ENCODE data around the gene AP2B1. TPM values are rescaled to one million over a fixed set of nuclear protein-coding genes. Genes with fewer than 3 reads are reported as not detected.

AP2B1 gene
- total RNA-seq, 1 experiment from 2014 or later = 198 TPM

DNA sequence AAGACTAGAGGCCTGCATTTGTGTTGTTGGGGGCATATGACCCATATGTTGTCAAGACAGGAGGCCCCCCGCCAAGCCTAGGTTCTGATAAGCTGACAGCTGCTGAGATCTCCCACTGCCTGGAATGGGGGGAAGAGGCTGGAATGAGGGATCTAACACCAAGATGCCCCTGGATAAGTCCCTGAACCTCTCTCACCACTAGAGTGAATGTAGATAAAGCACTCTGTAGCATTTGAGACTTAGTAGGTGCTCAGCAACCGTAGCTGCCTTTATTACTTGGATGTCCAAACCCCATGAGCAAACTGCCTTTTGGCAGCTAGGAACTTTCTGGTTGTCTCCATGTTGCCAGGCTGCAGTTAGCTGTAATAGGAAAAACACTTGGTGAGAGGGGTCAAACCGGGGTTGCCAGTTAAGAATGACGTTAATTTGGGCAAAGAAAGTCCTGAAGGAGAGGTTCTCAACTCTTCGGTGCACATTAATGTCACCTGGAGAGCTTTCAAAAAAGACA, 139.9 kb downstream of the AP2B1 start:
- BruUV-seq (replicated peaks) = no TSS peak
- Histone ChIP-seq H3K9me3 (ENCODE audit: control insufficient read depth in 1 of 2, insufficient read depth in 1 of 2, low read depth in 1 of 2, low read length in 2 of 2) (no peaks in the 10 kb centered on the region), H3K4me3 (replicated peaks in 1 of 2; ENCODE audit: low read depth in 1 of 2, low read length in 2 of 2) (no peak overlapping the region), H2AFZ (ENCODE audit: low read depth, low read length, poor library complexity, severe bottlenecking) (no peak overlapping the region), H3K79me2 (ENCODE audit: insufficient read depth, low read length) (no peaks in the 10 kb centered on the region), H3K9ac (ENCODE audit: low read length) (no peak overlapping the region), H3K4me2 (ENCODE audit: low read length) (no peak overlapping the region), H3K27ac (ENCODE audit: low read depth, low read length) (no peak overlapping the region), H4K20me1 (ENCODE audit: insufficient read depth) (no peaks in the 10 kb centered on the region), H3K9me2 (ENCODE audit: insufficient read depth) (no peaks in the 10 kb centered on the region), H3K4me1 (ENCODE audit: control insufficient read depth in 1 of 2, insufficient read depth in 2 of 2, low read length in 2 of 2) (peaks cover 0 to 3% of the 10 kb centered on the region in 2 experiments; a peak in 1 of 4 replicates), H3K36me3 (ENCODE audit: control insufficient read depth in 1 of 2, insufficient read depth in 2 of 2, low read length in 2 of 2) (peaks cover 14 to 17% of the 10 kb centered on the region in 2 experiments; a peak in 3 of 4 replicates), H3K27me3 (ENCODE audit: insufficient read depth, low read length) (no peaks in the 10 kb centered on the region)
- intact Hi-C loops (cut with micrococcal nuclease) = no loop called here
- ATAC-seq = no peak
- TF ChIP-seq POLR2A (IDR thresholded peaks at IDR 0.05; ENCODE audit: borderline replicate concordance, extremely low read depth, insufficient read depth, insufficient read length) (no peak), SRF (IDR thresholded peaks at IDR 0.05; ENCODE audit: low read depth) (no peak), EGR1 (IDR thresholded peaks at IDR 0.05; ENCODE audit: low read depth) (no peak), ZFX (IDR thresholded peaks at IDR 0.05) (no peak)
- ChIA-PET RAD21 (ENCODE audit: low non-redundant PET in 1 of 2, low total read pairs in 2 of 2, uncharacterized antibody in 2 of 2, unreplicated experiment in 2 of 2) (no interaction called here), CTCF (no interaction called here), POLR2A (no interaction called here)
- DNase-seq (ENCODE audit: low read depth, low spot score) = no peak

- Histone ChIP-seq H3K9me2 (ENCODE audit: insufficient read depth) (no peaks in the 10 kb centered on the region), H4K20me1 (ENCODE audit: insufficient read depth) (no peaks in the 10 kb centered on the region), H3K27ac (ENCODE audit: low read depth, low read length) (no peak overlapping the region), H2AFZ (ENCODE audit: low read depth, low read length, poor library complexity, severe bottlenecking) (no peak overlapping the region), H3K4me3 (replicated peaks in 1 of 2; ENCODE audit: low read depth in 1 of 2, low read length in 2 of 2) (no peak overlapping the region), H3K4me2 (ENCODE audit: low read length) (no peak overlapping the region), H3K9me3 (ENCODE audit: control insufficient read depth in 1 of 2, insufficient read depth in 1 of 2, low read depth in 1 of 2, low read length in 2 of 2) (no peaks in the 10 kb centered on the region), H3K36me3 (ENCODE audit: control insufficient read depth in 1 of 2, insufficient read depth in 2 of 2, low read length in 2 of 2) (peaks cover 14 to 17% of the 10 kb centered on the region in 2 experiments; a peak in 3 of 4 replicates), H3K4me1 (ENCODE audit: control insufficient read depth in 1 of 2, insufficient read depth in 2 of 2, low read length in 2 of 2) (peaks cover 0 to 3% of the 10 kb centered on the region in 2 experiments; a peak in 1 of 4 replicates), H3K9ac (ENCODE audit: low read length) (no peak overlapping the region), H3K27me3 (ENCODE audit: insufficient read depth, low read length) (no peaks in the 10 kb centered on the region), H3K79me2 (ENCODE audit: insufficient read depth, low read length) (no peaks in the 10 kb centered on the region)
- no peak for ATAC-seq
- intact Hi-C loops (cut with micrococcal nuclease) = no loop called here
- CTCF ChIA-PET = no interaction called here
- RAD21 ChIA-PET (ENCODE audit: low non-redundant PET in 1 of 2, low total read pairs in 2 of 2, uncharacterized antibody in 2 of 2, unreplicated experiment in 2 of 2) = no interaction called here
- DNase-seq (ENCODE audit: low read depth, low spot score) = no peak
- BruUV-seq (replicated peaks) = no TSS peak
- no peak for TF ChIP-seq SP1 (IDR thresholded peaks at IDR 0.05; ENCODE audit: low read depth)
- TF ChIP-seq SIN3A (IDR thresholded peaks at IDR 0.05; ENCODE audit: low read depth) = no peak
- TF ChIP-seq REST (IDR thresholded peaks at IDR 0.05; ENCODE audit: low read depth) = no peak
- TF ChIP-seq EZH2 (IDR thresholded peaks at IDR 0.05) = no peak
- TF ChIP-seq ELF1 (IDR thresholded peaks at IDR 0.05; ENCODE audit: borderline replicate concordance, low read depth) = no peak
- TF ChIP-seq FOSL1 (IDR thresholded peaks at IDR 0.05; ENCODE audit: low read depth) = no peak
- POLR2A ChIA-PET = no interaction called here
These were observed 140.5 kb downstream of the AP2B1 start for GRCh38 chr17:35727635-35728034.
